ENCODE data around the gene SESN3.
"Not testable (repeated sequence)": the region's sequence is repeated elsewhere in the genome, so short reads cannot be mapped to it uniquely, and the experiment has no call there.

SESN3 gene

DNA sequence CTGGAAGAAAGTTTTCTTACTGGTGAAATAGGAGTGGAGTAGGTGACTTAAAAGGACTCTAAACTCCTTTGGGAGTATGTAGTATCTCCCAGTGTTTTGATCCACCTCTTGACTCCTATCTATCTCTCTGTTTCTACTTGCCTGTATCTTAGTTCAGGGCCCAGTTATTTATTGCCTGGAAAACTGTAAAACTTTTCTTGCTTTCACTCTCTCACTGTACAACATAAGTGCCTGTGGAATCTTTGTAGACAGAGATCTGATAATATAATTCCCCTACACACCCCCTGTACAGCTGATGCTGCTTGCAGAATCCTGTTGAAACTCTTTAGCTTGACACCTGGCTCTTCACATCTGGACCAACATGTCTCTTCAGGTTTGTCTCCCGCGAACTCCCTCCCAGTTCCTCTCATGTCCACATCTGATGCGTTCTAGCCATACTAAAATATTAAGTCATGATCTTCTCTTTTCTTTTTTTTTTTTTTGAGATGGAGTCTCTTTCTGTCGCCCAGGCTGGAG lies 26.5 kb upstream of the SESN3 start:
- TF ChIP-seq JUND (IDR thresholded peaks at IDR 0.05; ENCODE audit: low read depth): no peak
- DNase-seq (ENCODE audit: low read depth in 1 of 2, low spot score in 1 of 2): no peak
- in situ Hi-C loops (cut with HindIII; ENCODE audit: low pct_unique_long_range_greater_than_20kb, low sequenced_read_pairs): no loop called here

DNA sequence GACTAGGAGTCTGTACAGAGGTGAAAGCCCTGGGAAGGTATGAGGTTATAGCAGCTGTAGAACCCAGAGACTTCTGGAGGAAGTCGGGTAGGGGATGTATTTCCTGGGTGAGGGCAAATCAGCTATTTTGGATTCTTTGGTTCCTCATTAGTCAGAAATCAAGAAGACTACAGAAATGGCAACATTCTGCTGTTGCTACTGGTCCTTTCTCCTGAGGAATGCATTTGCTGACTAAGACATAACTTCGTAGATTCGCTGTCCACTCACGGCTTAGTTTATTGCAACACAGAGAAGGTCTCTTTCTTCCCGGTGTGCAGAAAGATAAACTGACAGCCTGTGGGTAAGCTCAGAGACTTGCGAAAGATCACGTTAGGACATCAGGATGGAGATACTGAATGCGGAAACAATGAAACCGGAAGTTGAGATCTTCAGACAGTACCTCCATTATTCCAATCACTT lies 25.3 kb upstream of the SESN3 start:
- no peak for DNase-seq (ENCODE audit: low read depth in 1 of 2, low spot score in 1 of 2)
- in situ Hi-C loops (cut with HindIII; ENCODE audit: low pct_unique_long_range_greater_than_20kb, low sequenced_read_pairs): no loop called here
- TF ChIP-seq JUND (IDR thresholded peaks at IDR 0.05; ENCODE audit: low read depth): no peak

DNA sequence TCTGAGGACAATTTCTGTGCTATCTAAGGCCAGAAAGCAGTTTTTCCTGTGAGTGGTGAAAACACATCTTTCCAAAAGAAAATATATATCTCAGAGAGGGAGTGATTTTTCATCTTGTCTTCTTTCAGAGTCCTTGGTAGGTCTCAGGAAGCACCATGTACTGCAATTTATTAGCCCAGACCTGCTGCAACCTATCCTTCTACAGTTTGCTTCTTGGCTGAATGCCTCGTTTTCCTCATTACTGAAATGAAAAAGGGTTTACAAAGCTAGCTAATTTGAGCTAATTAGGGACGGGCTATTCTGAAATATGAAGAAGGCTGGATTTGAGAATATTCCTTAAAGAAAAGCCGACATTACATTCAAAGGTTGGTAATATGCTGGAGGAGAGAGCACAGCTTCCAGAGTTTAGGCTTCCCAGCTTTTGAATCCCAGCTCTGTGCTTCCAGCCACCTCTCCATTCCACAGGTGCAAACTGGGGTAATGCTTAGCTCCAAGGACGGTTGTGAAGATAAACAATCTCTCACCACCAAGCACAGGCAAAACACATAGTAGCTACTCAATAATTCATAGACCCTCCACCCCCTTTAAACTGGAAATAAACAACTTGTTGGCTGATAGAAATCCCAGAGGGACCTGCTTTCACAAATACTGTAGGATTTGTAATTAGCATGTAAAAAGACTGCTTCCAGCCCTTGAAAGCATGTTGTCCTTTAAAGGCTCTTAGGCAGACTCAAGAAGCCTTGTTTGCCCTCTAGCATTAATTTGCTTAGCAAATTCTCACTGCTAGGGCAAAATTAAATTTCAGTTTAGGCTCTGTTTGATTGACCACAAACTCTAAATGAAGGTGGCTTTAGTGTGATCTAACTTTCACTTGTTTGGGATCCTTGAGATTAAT lies 24.5 kb upstream of the SESN3 start:
- DNase-seq (ENCODE audit: low read depth in 1 of 2, low spot score in 1 of 2): no peak
- in situ Hi-C loops (cut with HindIII; ENCODE audit: low pct_unique_long_range_greater_than_20kb, low sequenced_read_pairs): no loop called here
- TF ChIP-seq JUND (IDR thresholded peaks at IDR 0.05; ENCODE audit: low read depth): no peak

GRCh38 chr11:95254716-95255115 lies 23.7 kb upstream of the SESN3 start:
- in situ Hi-C loops (cut with HindIII; ENCODE audit: low pct_unique_long_range_greater_than_20kb, low sequenced_read_pairs): no loop called here
- no peak for DNase-seq (ENCODE audit: low read depth in 1 of 2, low spot score in 1 of 2)
- no peak for TF ChIP-seq JUND (IDR thresholded peaks at IDR 0.05; ENCODE audit: low read depth)

- TF ChIP-seq JUND (IDR thresholded peaks at IDR 0.05; ENCODE audit: low read depth): no peak
- DNase-seq (ENCODE audit: low read depth in 1 of 2, low spot score in 1 of 2): peak; percentile 50 to 76
- in situ Hi-C loops (cut with HindIII; ENCODE audit: low pct_unique_long_range_greater_than_20kb, low sequenced_read_pairs): no loop called here
Measured at GRCh38 chr11:95254131-95254704, 23.2 kb upstream of the SESN3 start.

DNA sequence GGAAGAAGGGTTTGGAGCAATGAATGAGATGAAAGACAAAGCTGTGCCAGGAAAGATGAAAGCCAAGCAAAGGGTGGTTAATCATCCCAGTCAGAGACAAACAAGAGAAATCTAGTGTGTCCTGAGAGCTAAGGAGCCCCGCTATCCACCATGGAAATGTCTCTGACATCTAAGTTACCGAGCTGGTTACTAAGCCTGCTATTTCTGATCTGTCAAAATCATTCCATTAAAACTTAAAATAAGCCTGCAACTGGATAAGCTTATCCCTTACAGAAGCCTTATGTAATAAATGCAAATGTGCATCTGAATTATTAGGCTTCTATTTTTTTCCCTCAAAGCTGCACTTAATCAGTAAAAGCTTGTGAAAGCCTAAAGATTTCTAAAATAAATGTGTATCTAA lies 22.1 kb upstream of the SESN3 start:
- DNase-seq (ENCODE audit: low read depth in 1 of 2, low spot score in 1 of 2): no peak
- no peak for TF ChIP-seq JUND (IDR thresholded peaks at IDR 0.05; ENCODE audit: low read depth)

DNA sequence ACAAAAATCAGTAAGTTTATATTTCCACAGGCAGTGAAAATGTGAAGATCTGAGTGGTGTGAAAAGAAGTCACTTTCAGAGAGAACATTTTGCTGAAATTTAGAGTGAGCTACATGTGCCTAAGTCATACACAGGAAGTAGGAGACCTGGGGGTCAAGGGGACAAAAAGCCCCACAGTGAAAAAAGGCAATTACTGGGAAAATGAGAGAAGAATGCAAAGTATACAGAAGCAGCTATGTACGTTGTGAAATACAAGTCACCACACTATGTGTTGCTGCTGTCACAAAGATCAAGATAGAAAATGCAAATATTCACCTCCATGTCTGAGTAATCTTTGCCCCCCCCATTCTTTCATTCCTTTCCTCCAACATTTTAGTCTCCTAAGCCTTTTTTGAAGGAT lies 21.6 kb upstream of the SESN3 start:
- TF ChIP-seq JUND (IDR thresholded peaks at IDR 0.05; ENCODE audit: low read depth): no peak
- no peak for DNase-seq (ENCODE audit: low read depth in 1 of 2, low spot score in 1 of 2)
- in situ Hi-C loops (cut with HindIII; ENCODE audit: low pct_unique_long_range_greater_than_20kb, low sequenced_read_pairs): no loop called here

More for the DNA sequence above, 22.1 kb upstream of the SESN3 start:
- in situ Hi-C loops (cut with HindIII; ENCODE audit: low pct_unique_long_range_greater_than_20kb, low sequenced_read_pairs): no loop called here

- DNase-seq (ENCODE audit: low read depth in 1 of 2, low spot score in 1 of 2); in situ Hi-C loops (cut with HindIII; ENCODE audit: low pct_unique_long_range_greater_than_20kb, low sequenced_read_pairs): not testable (repeated sequence)
Measured at GRCh38 chr11:95251896-95252295, 20.9 kb upstream of the SESN3 start.

GRCh38 chr11:95248666-95249467 lies 17.9 kb upstream of the SESN3 start:
- no peak for DNase-seq (ENCODE audit: low read depth in 1 of 2, low spot score in 1 of 2)
- TF ChIP-seq JUND (IDR thresholded peaks at IDR 0.05; ENCODE audit: low read depth): no peak
- in situ Hi-C loops (cut with HindIII; ENCODE audit: low pct_unique_long_range_greater_than_20kb, low sequenced_read_pairs): no loop called here

DNA sequence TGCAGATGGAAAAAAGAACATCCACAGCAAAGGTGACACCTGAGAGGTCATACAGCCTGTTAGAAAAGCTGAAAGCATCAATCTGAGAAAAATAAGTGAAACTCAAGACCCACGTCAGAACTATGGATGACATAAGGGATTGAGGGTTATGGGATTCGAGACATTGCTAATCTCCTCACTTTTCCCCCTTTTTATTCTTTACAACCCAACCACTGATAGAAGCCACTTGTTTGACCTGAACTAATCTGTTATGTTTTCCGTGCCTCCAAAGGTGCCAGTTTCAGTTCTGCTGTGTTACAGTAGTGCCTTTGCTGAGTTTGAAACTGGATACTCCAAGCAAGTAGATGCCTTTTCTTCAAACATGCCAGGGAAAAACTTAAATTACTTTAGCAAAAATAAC lies 16.9 kb upstream of the SESN3 start:
- in situ Hi-C loops (cut with HindIII; ENCODE audit: low pct_unique_long_range_greater_than_20kb, low sequenced_read_pairs): no loop called here
- no peak for DNase-seq (ENCODE audit: low read depth in 1 of 2, low spot score in 1 of 2)

DNA sequence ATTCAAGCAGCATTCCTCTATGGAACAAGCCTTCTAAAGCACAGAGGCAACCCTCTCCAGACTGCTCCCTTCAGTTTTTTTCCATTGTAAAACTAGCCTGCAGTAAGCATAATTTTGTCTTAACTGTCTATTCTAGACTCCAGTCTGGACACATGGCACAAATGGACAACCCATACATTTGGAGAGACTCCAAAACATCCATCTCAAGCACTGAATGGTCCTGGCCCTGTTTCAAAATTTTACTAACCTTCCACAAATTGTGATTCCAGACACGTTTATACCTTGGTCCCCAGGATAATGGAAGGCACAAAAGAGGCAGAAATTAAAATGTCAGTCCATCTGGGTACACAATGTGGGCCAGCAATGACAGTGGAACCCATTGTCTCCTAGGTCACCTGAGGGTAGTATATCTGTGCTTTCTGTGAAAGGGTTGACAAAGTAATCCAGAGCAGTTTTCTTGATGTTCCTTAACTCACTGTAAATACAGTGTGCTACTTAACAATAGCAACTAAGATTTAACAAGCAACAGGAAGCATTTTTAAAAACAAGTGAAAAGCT lies 16.2 kb upstream of the SESN3 start:
- TF ChIP-seq JUND (IDR thresholded peaks at IDR 0.05; ENCODE audit: low read depth): no peak
- no peak for DNase-seq (ENCODE audit: low read depth in 1 of 2, low spot score in 1 of 2)
- in situ Hi-C loops (cut with HindIII; ENCODE audit: low pct_unique_long_range_greater_than_20kb, low sequenced_read_pairs): no loop called here

More for the DNA sequence above, 16.9 kb upstream of the SESN3 start:
- no peak for TF ChIP-seq JUND (IDR thresholded peaks at IDR 0.05; ENCODE audit: low read depth)

DNA sequence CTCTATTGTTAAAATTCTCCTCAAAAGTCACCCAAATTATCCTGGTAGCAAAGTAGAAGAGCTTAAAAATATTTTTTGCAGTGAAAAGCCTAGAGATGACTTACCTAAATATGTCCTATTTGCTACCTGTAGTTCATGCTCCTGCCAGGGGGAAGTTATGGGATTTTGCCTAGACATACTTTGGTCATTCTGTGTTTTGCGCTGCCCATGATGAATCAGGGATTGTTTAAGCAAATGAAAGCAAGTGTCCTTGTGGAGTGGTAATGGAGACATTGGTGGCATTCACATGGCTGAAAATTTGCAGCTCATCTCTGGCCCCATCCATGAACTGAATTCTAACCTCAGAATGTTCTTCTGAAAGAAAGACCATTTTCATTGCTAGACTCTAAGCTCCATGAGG lies 14.6 kb upstream of the SESN3 start:
- in situ Hi-C loops (cut with HindIII; ENCODE audit: low pct_unique_long_range_greater_than_20kb, low sequenced_read_pairs): no loop called here
- TF ChIP-seq JUND (IDR thresholded peaks at IDR 0.05; ENCODE audit: low read depth): no peak
- DNase-seq (ENCODE audit: low read depth in 1 of 2, low spot score in 1 of 2): no peak
